ENCODE data around the gene NUP62. TPM values are rescaled to one million over a fixed set of nuclear protein-coding genes. Genes with fewer than 3 reads are reported as not detected.

Gene NUP62
- total and polyA plus RNA-seq, 2 of the 4 experiments (the other 2 are of a cell fraction), result 21.3 to 29.7 TPM

GRCh38 chr19:49863254-49863934, 65.9 kb downstream of the NUP62 start:
- intact Hi-C loops (cut with micrococcal nuclease), result no loop called here
- Histone ChIP-seq H4K8ac (ENCODE audit: low read depth in 2 of 2, low read length in 2 of 2) (no peak overlapping the region), H2BK15ac (ENCODE audit: low read depth, low read length) (no peak overlapping the region), H3K79me1 (ENCODE audit: low read depth in 1 of 2, low read length in 2 of 2) (peaks cover 23 to 69% of the 10 kb centered on the region in 2 experiments), H3K18ac (ENCODE audit: low read depth, low read length) (no peak overlapping the region), H3K14ac (replicated peaks; ENCODE audit: low read depth, low read length) (no peak overlapping the region), H3K9me3 (ENCODE audit: control insufficient read depth, insufficient read depth, low read length) (no peaks in the 10 kb centered on the region), H3K9me1 (ENCODE audit: insufficient read depth, low read length) (peaks cover 10% of the 10 kb centered on the region), H3K27me3 (ENCODE audit: control insufficient read depth, insufficient read depth, low read length) (no peaks in the 10 kb centered on the region), H3K27ac (ENCODE audit: insufficient read depth, low read length) (no peak overlapping the region), H3K36me3 (ENCODE audit: control insufficient read depth, insufficient read depth, low read length) (peaks cover 52% of the 10 kb centered on the region), H2AFZ (replicated peaks; ENCODE audit: low read length, poor library complexity) (no peak overlapping the region), H3K23ac (ENCODE audit: low read depth, low read length) (no peak overlapping the region), H3K4ac (ENCODE audit: low read depth, low read length) (no peak overlapping the region), H3K4me1 (ENCODE audit: control insufficient read depth, insufficient read depth, low read length) (peaks cover 14% of the 10 kb centered on the region), H4K5ac (ENCODE audit: low read depth, low read length) (no peak overlapping the region), H2AK5ac (ENCODE audit: low read depth, low read length) (no peak overlapping the region), H2BK5ac (ENCODE audit: low read depth, low read length, poor library complexity, severe bottlenecking) (no peak overlapping the region), H3K9ac (ENCODE audit: low read depth, low read length) (no peak overlapping the region), H4K91ac (ENCODE audit: insufficient read depth, low read depth, low read length) (no peak overlapping the region), H3K4me2 (ENCODE audit: low read depth, low read length) (no peak overlapping the region), H3K4me3 (ENCODE audit: insufficient read depth, low read depth, low read length) (no peak overlapping the region), H2AK9ac (replicated peaks; ENCODE audit: low read depth, low read length, poor library complexity) (peak overlapping the region; percentile 7), H2BK20ac (ENCODE audit: low read depth, low read length) (no peak overlapping the region), H3K56ac (ENCODE audit: extremely low read depth, insufficient read depth, low read length) (no peak overlapping the region), H4K20me1 (ENCODE audit: insufficient read depth, low read length) (peaks cover 31% of the 10 kb centered on the region), H2BK120ac (ENCODE audit: low read depth, low read length) (no peak overlapping the region)
- TF ChIP-seq CHD1 (IDR thresholded peaks at IDR 0.05; ENCODE audit: low read depth, low read length) (no peak), BHLHE40 (IDR thresholded peaks at IDR 0.05; ENCODE audit: low read depth, low read length) (no peak), MAZ (IDR thresholded peaks at IDR 0.05; ENCODE audit: borderline replicate concordance, low read depth, low read length) (no peak), FOS (IDR thresholded peaks at IDR 0.05; ENCODE audit: low read depth, low read length) (no peak), MXI1 (IDR thresholded peaks at IDR 0.05; ENCODE audit: borderline replicate concordance, low read depth, low read length) (no peak), POLR2A (IDR thresholded peaks at IDR 0.05; ENCODE audit: low read depth, low read length) (no peak), CEBPB (IDR thresholded peaks at IDR 0.05; ENCODE audit: low read depth, low read length) (no peak), MAFK (IDR thresholded peaks at IDR 0.05; ENCODE audit: low read depth, low read length) (no peak), SMC3 (IDR thresholded peaks at IDR 0.05; ENCODE audit: low read depth, low read length) (no peak)
- ATAC-seq (ENCODE audit: low read depth) (no peak), DNase-seq (no peak)
- in situ Hi-C loops (cut with MboI; ENCODE audit: low sequenced_read_pairs), result no loop called here
- WGBS, 2 experiments (ENCODE audit: extremely low coverage in 2 of 2, insufficient read length in 1 of 2), result 79% methylated on average over 2 of the region's 24 CpGs; no CpG with 5 or more reads in 1 of the 2 experiments
- dilution Hi-C loops (cut with HindIII; ENCODE audit: low sequenced_read_pairs, unreplicated experiment), result no loop called here
- CTCF ChIA-PET, result no interaction called here
- POLR2A ChIA-PET (ENCODE audit: unreplicated experiment), result no interaction called here
- no TSS peak for BruUV-seq (replicated peaks)
